Mesenchymal stem cell (in vitro differentiated cells and primary cell): ENCODE results near the gene FTO.

ENCODE experiments used
- DNase-seq: peaks from one replicate; pipeline ENCODE4 v3.0.0-alpha.2; 2013
- H2AFZ ChIP-seq: one replicate; pipeline ENCODE4 v1.6.1; 2013; ENCODE audit warnings: low read depth, mild to moderate bottlenecking, control low read depth, inconsistent platforms, low read length, moderate library complexity
- H2AK5ac ChIP-seq: 2 replicates; pipeline ENCODE4 v1.6.1; 2013; ENCODE audit warnings: low read length, moderate library complexity, mild to moderate bottlenecking, inconsistent platforms; ENCODE audit not compliant: severe bottlenecking
- H2BK120ac ChIP-seq: one replicate; pipeline ENCODE4 v1.6.1; 2013; ENCODE audit warnings: low read depth, mild to moderate bottlenecking, inconsistent platforms, low read length, moderate library complexity
- H2BK12ac ChIP-seq, 2 experiments: one replicate each; pipeline ENCODE4 v1.6.1; 2013; ENCODE audit warnings: inconsistent platforms in 2 of 2, low read length in 2 of 2, mild to moderate bottlenecking in 2 of 2, moderate library complexity in 2 of 2, control low read depth in 1 of 2
- H2BK15ac ChIP-seq: one replicate; pipeline ENCODE4 v1.6.1; 2013; ENCODE audit warnings: mild to moderate bottlenecking, low read depth, inconsistent platforms; ENCODE audit not compliant: poor library complexity, severe bottlenecking
- H2BK5ac ChIP-seq: 2 replicates; pipeline ENCODE4 v1.6.1; 2013; ENCODE audit warnings: low read depth, mild to moderate bottlenecking, low read length, control low read depth, inconsistent platforms; ENCODE audit not compliant: poor library complexity, severe bottlenecking
- H3K14ac ChIP-seq, 2 experiments: one replicate each; pipeline ENCODE4 v1.6.1; 2013; ENCODE audit warnings: inconsistent platforms in 2 of 2, low read length in 2 of 2, control low read depth in 1 of 2, mild to moderate bottlenecking in 1 of 2, moderate library complexity in 1 of 2
- H3K18ac ChIP-seq, 2 experiments: one replicate each; pipeline ENCODE4 v1.6.1; 2013; ENCODE audit warnings: inconsistent platforms in 2 of 2, low read length in 2 of 2, control low read depth in 1 of 2, low read depth in 1 of 2, mild to moderate bottlenecking in 1 of 2
- H3K23ac ChIP-seq, 2 experiments: one replicate each; pipeline ENCODE4 v1.6.1; 2013; ENCODE audit warnings: inconsistent platforms in 2 of 2, low read length in 2 of 2, mild to moderate bottlenecking in 2 of 2, moderate library complexity in 2 of 2, control low read depth in 1 of 2
- H3K27ac ChIP-seq: 2 replicates; pipeline ENCODE4 v1.5.1; 2013; ENCODE audit warnings: mild to moderate bottlenecking, moderate library complexity, low read length, control low read depth, inconsistent platforms; ENCODE audit not compliant: poor library complexity, severe bottlenecking
- H3K27me3 ChIP-seq, 2 experiments: 2 replicates each; pipeline versions ENCODE4 v1.6.1 to v1.7.0; 2013; ENCODE audit warnings: low read length in 2 of 2, mild to moderate bottlenecking in 2 of 2, moderate library complexity in 2 of 2, control low read depth in 1 of 2, inconsistent platforms in 1 of 2; ENCODE audit not compliant: control insufficient read depth in 1 of 2, insufficient read depth in 1 of 2
- H3K36me3 ChIP-seq, 2 experiments: 2 replicates each; pipeline versions ENCODE4 v1.6.1 to v1.7.0; 2013; ENCODE audit warnings: low read length in 2 of 2, control low read depth in 1 of 2, inconsistent platforms in 1 of 2, low read depth in 1 of 2, mild to moderate bottlenecking in 1 of 2; ENCODE audit not compliant: insufficient read depth in 2 of 2, control insufficient read depth in 1 of 2
- H3K4ac ChIP-seq, 2 experiments: one replicate each; pipeline ENCODE4 v1.6.1; 2013; ENCODE audit warnings: inconsistent platforms in 2 of 2, low read length in 2 of 2, mild to moderate bottlenecking in 2 of 2, moderate library complexity in 2 of 2, control low read depth in 1 of 2, low read depth in 1 of 2
- H3K4me1 ChIP-seq: 2 replicates; pipeline ENCODE4 v1.6.1; 2013; ENCODE audit warnings: low read depth, low read length, control low read depth; ENCODE audit not compliant: control insufficient read depth, insufficient read depth
- H3K4me2 ChIP-seq: 2 replicates; pipeline ENCODE4 v1.6.1; 2013; ENCODE audit warnings: low read length, mild to moderate bottlenecking, inconsistent platforms; ENCODE audit not compliant: poor library complexity, severe bottlenecking
- H3K4me3 ChIP-seq, 2 experiments: 2 replicates each; pipeline versions ENCODE4 v1.5.1 to v1.7.0; 2013; ENCODE audit warnings: low read length in 2 of 2, mild to moderate bottlenecking in 2 of 2, control low read depth in 1 of 2, low read depth in 1 of 2; ENCODE audit not compliant: insufficient read depth in 1 of 2
- H3K79me1 ChIP-seq: replicated peaks from 2 replicates; pipeline ENCODE4 v1.6.1; 2013; ENCODE audit warnings: mild to moderate bottlenecking, control low read depth, low read length, inconsistent platforms; ENCODE audit not compliant: poor library complexity, severe bottlenecking
- H3K9ac ChIP-seq: 2 replicates; pipeline ENCODE4 v1.7.0; 2013; ENCODE audit warnings: mild to moderate bottlenecking, low read length, moderate library complexity
- H3K9me3 ChIP-seq: 2 replicates; pipeline ENCODE4 v1.7.0; 2013; ENCODE audit warnings: mild to moderate bottlenecking, low read length; ENCODE audit not compliant: control insufficient read depth
- H4K8ac ChIP-seq: one replicate; pipeline ENCODE4 v1.6.1; 2013; ENCODE audit warnings: inconsistent platforms, mild to moderate bottlenecking, low read length, moderate library complexity
- H4K91ac ChIP-seq: one replicate; pipeline ENCODE4 v1.6.1; 2013; ENCODE audit warnings: mild to moderate bottlenecking, low read length, inconsistent platforms
- WGBS: methylation state at CpG from one replicate; pipeline ENCODE4 v1.1.7; 2013; ENCODE audit warnings: mixed read lengths; 5-methylcytosine and 5-hydroxymethylcytosine counted together

Gene FTO

GRCh38 chr16:53849585-53849984 is 145.6 kb downstream of the FTO start:
- Histone ChIP-seq H3K4ac (no peak overlapping the region), H3K79me1 (no peaks in the 10 kb centered on the region), H2BK12ac (no peak overlapping the region), H2BK5ac (no peak overlapping the region), H3K14ac (no peak overlapping the region), H3K4me3 (no peak overlapping the region), H3K9ac (no peak overlapping the region), H4K8ac (no peak overlapping the region), H3K36me3 (peaks cover 0 to 33% of the 10 kb centered on the region in 2 experiments), H4K91ac (no peak overlapping the region), H3K23ac (no peak overlapping the region), H2BK120ac (no peak overlapping the region), H3K4me1 (no peaks in the 10 kb centered on the region), H3K9me3 (peaks cover 6% of the 10 kb centered on the region), H3K4me2 (no peak overlapping the region), H2AK5ac (no peak overlapping the region), H2AFZ (no peak overlapping the region), H3K27ac (no peak overlapping the region), H2BK15ac (no peak overlapping the region), H3K18ac (no peak overlapping the region), H3K27me3 (no peaks in the 10 kb centered on the region)
- WGBS, result 86% methylated on average over 1 of the region's 1 CpG
- no peak for DNase-seq

DNA sequence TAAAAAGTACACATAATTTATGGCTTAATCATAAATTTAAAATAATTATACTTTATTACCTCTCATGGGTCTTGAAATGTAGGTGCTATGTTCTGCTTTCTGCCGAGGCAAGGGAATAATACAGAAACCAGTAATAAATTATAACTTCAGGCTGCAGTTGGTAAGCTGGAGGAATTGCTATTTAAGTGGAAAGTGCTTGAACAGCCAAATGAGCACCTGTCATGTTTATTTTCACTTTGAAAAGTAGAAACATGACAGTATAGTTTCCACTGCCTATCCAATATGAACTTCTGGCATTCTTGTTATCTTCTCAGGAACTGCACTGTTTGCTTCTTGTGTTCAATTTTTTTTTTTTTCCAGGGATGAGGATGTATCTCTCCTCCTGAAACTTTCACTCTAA is 146.0 kb downstream of the FTO start:
- DNase-seq, result no peak
- Histone ChIP-seq H2BK120ac (no peak overlapping the region), H3K14ac (no peak overlapping the region), H3K9ac (no peak overlapping the region), H4K8ac (no peak overlapping the region), H3K23ac (no peak overlapping the region), H4K91ac (no peak overlapping the region), H3K9me3 (peaks cover 9% of the 10 kb centered on the region), H2BK15ac (no peak overlapping the region), H3K27me3 (no peaks in the 10 kb centered on the region), H3K79me1 (no peaks in the 10 kb centered on the region), H2BK12ac (no peak overlapping the region), H2AFZ (no peak overlapping the region), H3K18ac (no peak overlapping the region), H3K4me3 (no peak overlapping the region), H3K36me3 (peaks cover 0 to 30% of the 10 kb centered on the region in 2 experiments), H3K4ac (no peak overlapping the region), H2BK5ac (no peak overlapping the region), H3K4me2 (no peak overlapping the region), H3K4me1 (no peaks in the 10 kb centered on the region), H2AK5ac (no peak overlapping the region), H3K27ac (no peak overlapping the region)
- WGBS, result 0% methylated on average over 1 of the region's 1 CpG

DNA sequence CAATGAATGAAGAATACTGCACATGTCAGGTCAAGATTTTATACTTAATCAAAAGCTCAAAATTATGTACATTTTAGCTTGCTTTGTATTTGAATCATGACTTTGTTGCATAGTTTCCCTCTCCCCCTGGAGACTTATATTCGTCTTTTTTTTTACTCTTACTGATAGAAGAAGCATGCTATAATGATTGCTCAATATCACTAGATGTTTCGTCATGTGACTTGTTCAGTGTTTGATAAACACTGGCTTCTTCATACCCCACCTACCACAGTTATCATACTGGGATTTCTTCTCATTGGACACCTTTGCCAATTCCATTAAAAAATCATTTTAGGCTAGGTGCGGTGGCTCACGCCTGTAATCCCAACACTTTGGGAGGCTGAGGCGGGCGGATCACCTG is 148.7 kb downstream of the FTO start:
- no peak overlapping the region for H3K18ac ChIP-seq
- WGBS, result 97% methylated on average over 5 of the region's 6 CpGs

DNA sequence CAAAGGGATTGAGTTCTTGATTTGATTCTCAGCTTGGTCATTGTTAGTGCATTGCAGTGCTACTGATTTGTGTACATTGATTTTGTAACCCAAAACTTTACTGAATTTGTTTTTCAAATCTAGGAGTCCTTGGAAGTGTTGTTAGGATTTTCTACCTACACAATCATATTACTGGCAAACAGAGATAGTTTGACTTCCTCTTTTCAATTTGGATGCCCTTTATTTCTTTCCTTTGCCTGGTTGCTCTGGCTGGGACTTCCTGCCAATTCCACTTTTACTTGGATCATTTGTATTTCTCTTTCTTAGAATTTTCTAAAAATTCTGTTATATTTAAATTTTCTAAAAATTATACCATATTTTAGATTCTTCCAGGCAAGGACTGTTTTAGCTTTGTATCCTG is 151.1 kb downstream of the FTO start:
- Histone ChIP-seq H3K23ac (no peak overlapping the region), H2AK5ac (no peak overlapping the region), H3K9ac (no peak overlapping the region), H3K18ac (no peak overlapping the region), H2BK120ac (no peak overlapping the region), H3K14ac (no peak overlapping the region), H3K27ac (no peak overlapping the region), H3K9me3 (peaks cover 10% of the 10 kb centered on the region), H3K4me1 (peaks cover 4% of the 10 kb centered on the region), H3K4me2 (no peak overlapping the region), H2BK5ac (no peak overlapping the region), H4K8ac (no peak overlapping the region), H4K91ac (no peak overlapping the region), H3K36me3 (peaks cover 0 to 9% of the 10 kb centered on the region in 2 experiments), H3K4me3 (no peak overlapping the region), H3K79me1 (peaks cover 2% of the 10 kb centered on the region), H3K4ac (no peak overlapping the region), H2AFZ (no peak overlapping the region), H3K27me3 (no peaks in the 10 kb centered on the region), H2BK15ac (no peak overlapping the region), H2BK12ac (no peak overlapping the region)
- no peak for DNase-seq

More for the DNA sequence above, 148.7 kb downstream of the FTO start:
- peaks cover 10% of the 10 kb centered on the region for H3K9me3 ChIP-seq
- no peak overlapping the region for H3K14ac ChIP-seq
- H2BK5ac ChIP-seq, result no peak overlapping the region
- H3K4me1 ChIP-seq, result peaks cover 2% of the 10 kb centered on the region
- H2AFZ ChIP-seq, result no peak overlapping the region
- no peaks in the 10 kb centered on the region for H3K27me3 ChIP-seq
- no peak overlapping the region for H3K27ac ChIP-seq
- no peak overlapping the region for H2BK120ac ChIP-seq
- peaks cover 0 to 22% of the 10 kb centered on the region in 2 experiments for H3K36me3 ChIP-seq
- H2AK5ac ChIP-seq, result no peak overlapping the region
- no peak overlapping the region for H3K23ac ChIP-seq
- H4K8ac ChIP-seq, result no peak overlapping the region
- no peak overlapping the region for H3K9ac ChIP-seq
- no peak overlapping the region for H3K4ac ChIP-seq
- no peak overlapping the region for H4K91ac ChIP-seq
- no peak overlapping the region for H2BK15ac ChIP-seq
- peaks cover 2% of the 10 kb centered on the region for H3K79me1 ChIP-seq
- H2BK12ac ChIP-seq, result no peak overlapping the region
- no peak for DNase-seq
- H3K4me3 ChIP-seq, result no peak overlapping the region
- H3K4me2 ChIP-seq, result no peak overlapping the region
